NCI-H2081 (cell line): ENCODE data around the gene KCNA10.

Experiments used
- DNase-seq, 2 experiments: peaks; one replicate each; lab custom pipeline; 2025; lab: John Stamatoyannopoulos, UW

Gene KCNA10

DNA sequence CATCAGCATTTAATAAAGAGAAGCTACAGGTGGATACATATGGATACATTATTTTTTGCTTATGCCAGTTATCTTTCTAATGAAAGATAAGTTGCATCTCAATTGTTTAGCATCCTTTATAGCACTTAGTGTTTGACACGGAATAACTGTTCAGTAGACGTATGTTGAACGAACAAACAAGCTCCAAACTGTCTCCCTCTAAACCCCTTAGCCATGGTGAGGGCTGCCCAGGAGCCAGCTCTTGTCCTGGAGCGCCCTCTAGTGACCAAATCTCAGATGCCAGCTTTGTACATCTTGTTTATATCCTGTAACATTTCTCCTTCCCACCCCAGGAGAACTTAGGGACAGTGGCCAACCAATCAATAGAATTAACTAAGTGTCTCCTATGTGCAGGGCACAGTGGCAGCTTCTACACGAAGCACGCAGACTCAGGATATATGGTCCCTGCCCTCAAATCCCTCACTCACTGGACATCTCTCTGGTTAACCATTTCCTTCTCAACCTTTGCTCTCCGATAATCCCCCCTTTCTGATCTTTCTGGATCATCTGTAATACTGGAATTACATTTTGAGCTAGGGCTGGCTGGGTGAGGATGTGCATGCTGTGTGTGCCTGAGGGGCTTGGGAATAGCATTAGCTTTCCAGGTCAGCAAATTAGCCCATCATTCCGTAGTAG is 22.9 kb downstream of the KCNA10 start:
- peak; percentile 59 to 73 for DNase-seq

DNA sequence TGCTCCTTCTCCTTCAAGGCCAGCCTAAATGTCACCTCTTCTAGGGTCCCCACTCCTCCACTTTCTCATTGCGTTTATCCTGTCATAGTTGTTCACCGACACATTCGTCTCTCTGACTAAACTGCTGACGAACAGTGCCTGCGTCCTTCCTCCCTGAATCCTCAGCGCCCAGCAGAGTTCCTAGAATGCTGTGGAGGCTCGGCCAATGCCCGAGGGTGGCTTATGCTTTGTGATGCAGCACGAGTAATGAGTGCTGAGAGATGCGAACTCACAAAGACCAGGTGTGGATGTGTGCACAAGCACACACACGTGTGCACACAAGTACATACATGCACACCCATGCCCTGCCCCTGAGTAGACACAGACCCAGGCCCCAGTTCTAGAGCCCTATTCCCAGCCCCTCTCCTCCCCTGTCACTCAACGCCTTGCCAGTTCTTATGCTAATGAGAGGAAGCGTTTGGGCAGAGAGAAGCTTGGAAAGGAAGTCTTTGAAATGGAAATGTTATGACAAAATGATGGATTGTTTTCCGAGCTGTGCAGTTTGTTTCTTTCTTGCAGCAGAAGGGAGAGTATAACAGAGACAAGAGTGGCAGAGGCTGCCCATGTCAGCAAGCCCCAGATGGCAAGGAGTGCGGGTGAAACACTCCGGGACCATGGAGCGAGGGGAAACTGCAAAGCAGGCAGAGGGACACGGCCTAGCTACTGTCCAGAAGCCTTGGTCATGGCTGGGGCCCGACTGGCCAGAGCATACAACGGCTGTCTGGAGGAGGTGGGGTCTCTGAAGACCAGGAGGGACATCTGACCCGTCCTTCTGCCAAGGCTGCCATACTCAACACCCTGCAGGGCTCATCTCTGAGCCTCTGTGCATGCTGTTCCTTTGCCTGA is 24.2 kb downstream of the KCNA10 start:
- DNase-seq = no peak

DNA sequence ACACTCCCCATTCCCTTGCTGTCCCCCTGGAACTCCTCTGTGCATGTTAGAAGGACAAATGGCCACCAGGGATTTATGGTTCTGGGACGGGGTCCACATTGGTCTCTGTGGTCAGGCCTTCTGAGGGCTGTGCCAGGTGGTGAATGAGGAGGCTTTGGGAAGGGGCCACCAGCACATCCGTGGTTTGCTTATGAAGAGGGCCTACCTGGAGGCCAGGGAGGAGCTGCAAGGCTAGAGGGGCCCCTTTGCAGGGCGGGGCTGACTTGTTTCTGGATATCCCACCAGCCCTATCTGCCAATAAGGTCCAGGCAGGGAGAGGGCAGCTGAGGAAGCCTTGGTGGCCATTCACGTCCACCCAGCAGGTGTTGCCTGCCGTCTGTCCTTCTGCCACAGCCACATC is 24.9 kb downstream of the KCNA10 start:
- DNase-seq = no peak

DNA sequence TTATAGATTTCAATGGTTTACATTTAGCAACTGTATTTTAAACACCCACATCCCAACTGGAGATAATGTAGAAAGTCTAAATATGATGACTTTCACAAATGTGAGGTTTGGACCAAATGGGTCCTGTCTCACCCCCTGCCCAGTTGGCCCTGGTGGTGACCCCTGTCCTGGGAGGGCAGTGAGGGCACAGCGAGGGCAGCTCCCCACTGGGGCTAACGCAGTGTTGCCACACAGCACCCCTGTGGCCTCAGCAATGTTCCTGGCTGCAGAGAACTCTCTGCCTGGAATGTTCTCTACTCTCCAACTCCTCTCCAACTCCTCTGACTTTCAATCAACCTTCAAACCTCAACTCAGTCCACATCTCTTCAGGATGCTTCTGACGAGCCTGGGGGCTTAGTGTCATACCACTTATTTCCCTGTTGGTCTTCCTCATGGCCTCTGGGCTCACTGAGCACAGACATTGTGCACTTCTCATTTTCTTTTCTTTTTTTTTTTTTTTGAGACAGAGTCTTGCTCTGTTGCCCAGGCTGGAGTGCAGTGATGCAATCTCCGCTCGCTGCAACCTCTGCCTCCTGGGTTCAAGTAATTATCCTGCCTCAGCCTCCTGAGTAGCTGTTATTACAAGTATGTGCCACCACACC is 25.8 kb downstream of the KCNA10 start:
- DNase-seq = no peak

DNA sequence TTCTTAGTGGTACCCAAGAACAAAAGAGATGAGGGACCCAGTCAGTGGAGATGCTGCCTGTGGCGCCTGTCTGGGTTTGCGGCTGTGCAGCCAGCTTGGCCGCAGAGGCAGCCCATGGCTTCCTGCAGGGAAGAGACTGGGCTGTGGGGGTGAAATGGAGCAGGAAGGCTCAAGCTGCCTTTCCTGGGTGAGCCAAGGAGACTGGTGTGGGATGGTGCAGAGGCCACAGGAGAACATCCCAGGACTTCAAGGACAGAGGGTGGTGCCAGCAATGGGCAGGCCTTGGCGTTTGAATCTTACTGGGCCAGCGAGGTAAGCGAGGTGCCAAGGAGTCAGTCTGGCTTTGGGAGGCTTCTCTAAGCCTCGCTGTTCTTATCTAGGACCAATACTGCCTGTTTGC is 26.4 kb downstream of the KCNA10 start:
- DNase-seq = no peak

DNA sequence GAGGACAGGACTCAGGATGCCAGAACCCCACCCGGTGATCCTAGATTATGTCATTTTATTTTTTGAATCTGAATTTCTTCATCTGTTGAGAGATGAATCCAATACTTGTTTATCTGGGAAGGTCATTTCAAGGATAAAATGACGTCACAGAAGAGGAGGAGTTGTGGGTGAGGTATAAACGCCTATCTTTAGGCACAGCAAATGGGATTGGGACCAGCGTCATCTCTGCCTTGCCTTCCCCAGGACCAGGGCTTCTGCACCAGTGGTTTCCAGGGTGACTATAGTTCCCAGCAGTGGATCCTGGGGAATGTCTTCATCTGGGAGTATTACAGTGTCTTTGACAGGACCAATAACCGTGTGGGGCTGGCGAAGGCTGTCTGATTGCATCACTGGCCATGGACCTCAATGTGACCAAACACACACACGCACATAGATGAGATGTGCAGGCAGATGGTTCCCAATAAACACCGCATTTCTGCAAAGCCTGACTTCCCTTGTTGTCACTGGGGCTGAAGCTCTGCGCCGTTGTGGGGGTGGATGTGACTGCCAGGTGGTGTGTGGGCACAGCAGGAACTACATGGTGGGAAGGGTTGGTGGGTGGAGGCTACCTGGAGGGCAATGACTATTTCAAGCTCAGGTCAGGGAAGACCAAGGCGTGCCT is 28.1 kb downstream of the KCNA10 start:
- no peak for DNase-seq

DNA sequence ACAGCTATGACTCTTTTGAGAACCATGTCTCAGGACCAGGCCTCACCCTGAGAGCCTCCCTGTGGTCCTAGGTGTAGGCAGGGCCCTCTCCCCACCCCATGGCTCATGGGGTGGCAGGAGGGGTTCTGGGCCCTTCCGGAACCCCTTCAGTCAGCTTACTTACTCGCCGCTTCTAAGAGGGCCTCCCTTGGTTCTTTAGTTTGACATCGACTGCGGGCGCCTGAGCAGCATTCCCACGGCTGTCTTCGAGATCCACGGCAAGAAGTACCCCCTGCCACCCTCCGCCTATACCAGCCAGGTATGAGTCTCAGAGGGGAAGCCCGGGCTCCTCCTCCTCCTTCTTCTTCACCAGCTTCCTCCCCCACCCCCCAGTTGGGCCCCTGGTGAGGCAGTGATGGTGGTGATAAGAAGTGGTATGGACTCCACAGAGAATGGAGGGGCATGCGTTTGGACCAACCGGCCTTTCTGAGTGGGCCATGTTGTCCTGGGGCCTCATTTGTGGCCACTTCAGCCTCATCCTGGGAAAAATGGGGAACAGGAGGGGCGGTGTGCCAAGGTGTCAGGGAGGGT is 28.9 kb downstream of the KCNA10 start:
- no peak for DNase-seq

DNA sequence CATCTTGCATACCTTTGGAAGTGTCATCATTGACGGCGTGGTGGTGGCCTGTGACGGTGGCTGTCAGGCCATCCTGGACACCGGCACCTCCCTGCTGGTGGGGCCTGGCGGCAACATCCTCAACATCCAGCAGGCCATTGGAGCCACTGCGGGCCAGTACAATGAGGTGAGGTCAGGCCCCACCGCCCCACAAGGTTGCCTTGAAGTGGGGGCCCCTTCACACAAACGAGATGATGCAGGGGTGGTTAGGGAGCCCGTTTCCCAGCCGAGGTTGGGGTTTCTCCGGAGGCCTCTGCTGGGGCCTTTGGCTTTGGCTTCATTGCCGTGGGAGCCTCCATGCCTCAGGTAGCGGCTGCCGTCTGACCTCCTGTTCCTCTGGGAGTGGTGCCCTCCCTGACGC is 29.6 kb downstream of the KCNA10 start:
- no peak for DNase-seq

DNA sequence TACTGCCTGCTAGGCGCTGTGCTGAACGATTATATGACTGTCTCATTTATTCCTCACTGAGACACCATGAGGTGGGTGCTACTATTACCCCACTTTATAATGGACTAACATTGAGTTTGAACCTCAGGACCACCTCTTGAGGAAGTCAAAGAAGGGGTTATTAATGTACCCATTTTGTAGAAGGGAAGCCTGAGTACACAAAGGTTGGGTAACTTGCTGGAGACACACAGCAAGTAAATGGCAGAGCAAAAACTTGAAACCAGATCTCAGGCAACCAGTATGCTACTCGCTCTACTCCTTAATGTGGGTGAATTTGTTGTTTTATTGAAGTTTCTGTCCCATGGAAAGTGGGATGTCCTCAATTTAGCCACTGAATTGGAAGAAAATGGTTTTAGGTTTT is 30.1 kb downstream of the KCNA10 start:
- DNase-seq = no peak

DNA sequence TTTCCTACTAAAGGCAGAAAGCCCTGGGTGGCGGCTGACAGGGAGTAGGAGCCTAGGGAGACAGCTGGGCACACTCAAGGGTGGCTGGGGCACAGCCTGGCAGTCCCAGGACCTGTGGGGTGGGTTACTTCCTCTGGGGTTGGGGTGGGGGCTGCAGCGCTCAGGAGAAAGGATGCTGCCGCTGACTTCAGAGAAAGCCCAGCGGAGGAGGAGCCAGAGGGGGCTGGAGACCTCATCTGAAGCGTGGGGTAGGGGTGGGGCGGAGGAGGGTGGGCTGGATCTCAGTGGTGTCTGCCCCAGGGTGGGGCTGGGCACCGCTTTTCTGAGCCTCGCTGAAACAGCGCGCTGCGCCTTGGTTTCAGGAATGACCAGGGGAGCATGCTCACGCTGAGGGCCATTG is 30.8 kb downstream of the KCNA10 start:
- DNase-seq = no peak

DNA sequence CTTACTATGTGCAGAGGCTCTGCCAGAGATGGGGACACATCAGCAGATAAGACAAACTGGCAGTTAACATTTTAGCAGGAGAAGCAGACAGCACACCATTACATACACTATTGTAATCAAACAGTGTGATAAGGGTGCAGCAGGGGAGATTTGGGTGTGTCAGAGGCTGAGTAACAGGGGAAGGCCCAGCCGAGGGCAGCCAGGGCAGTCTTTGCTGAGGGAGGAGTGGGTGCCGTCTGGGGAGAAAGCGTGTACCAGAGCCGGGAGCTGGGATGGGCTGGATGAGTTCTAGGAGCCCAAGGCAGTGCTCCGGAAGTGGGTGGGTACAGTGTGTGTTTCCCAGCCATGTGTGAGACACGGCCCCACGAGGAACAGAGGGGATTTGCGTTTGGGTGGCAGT is 31.2 kb downstream of the KCNA10 start:
- no peak for DNase-seq

DNA sequence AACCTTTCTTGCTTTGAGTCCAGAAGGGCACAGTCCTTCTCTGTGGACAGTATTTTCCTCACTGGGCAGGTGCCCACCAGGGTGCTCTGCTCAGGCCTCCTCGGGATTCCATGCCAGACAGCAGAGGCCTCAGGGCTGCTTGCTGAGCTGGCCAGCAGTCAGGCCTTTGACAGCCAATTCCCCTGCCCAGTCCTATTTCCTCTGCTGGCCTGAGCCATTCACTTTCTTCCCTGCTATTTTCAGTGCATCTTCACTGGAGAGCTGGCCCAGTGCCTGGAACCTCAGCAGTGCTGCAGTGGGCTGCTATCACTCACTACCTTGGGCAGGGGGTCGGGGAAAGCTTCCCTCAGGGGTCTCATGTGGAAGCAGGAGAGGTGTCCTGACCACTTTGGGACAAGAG is 33.2 kb downstream of the KCNA10 start:
- DNase-seq = no peak

DNA sequence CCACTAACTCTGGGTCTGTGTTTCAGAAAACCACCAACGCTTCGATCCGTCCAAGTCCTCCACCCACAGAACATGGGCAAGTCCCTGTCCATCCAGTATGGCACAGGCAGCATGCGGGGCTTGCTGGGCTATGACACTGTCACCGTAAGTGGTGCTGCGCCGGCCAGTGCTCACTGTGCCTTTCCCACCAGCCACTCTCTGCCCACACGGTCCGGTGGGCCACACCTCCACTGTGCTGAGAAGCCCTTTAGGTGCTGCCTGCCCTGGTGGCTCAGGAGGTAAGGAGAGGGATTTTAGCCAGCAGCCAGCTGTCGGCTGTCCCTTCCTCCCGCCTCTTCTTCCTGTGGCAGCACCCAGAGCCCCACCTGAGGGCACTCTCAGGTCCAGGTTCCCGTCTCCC is 34.2 kb downstream of the KCNA10 start:
- no peak for DNase-seq

DNA sequence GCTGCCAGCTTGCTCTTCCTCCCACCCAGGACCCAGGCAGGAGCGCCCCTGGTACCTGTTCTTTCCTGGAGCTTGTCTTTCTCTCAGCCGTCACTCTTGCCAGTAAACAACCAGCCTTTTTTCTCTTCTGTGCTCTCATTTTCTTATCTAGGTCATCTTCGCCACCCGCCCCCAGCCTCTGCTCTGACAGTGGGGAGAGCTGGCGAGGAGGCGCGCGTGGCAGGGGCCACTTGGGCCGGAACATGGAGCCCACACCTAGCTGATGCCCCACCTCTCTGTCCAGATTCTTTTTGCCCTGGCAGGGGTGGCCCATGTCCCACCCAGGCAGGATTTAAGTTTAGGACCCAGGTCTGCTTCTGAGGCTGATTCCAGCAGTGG is 35.7 kb downstream of the KCNA10 start:
- DNase-seq = no peak

DNA sequence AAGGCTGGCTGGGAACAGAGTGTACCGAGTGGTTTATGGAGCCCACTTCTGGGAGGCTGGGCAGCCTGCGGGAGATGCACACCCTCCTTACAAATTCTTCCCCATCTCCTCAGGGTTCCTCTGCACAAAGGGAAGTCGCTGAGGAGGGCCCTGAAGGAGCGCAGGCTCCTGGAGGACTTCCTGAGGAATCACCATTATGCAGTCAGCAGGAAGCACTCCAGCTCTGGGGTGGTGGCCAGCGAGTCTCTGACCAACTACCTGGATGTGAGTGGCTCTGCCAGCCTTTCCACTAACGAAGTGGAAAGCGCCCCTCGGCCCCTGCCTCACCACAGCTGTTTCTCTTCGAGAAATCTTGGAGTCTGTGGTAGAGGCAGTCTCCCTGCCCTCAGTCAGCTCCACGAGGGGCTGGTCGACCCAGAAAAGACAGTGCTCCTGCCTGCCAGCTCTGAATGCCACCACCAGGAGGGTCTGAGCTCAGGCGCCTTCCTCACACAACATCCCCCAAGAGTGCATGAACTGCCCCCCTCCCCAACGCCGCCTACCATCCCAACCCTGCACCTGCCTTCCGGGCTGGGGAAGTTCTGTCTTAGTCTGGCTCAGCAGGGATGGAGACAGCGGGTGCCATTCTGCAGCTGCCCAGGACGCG is 36.2 kb downstream of the KCNA10 start:
- DNase-seq = peak in 1 of 2 experiments; percentile 39

DNA sequence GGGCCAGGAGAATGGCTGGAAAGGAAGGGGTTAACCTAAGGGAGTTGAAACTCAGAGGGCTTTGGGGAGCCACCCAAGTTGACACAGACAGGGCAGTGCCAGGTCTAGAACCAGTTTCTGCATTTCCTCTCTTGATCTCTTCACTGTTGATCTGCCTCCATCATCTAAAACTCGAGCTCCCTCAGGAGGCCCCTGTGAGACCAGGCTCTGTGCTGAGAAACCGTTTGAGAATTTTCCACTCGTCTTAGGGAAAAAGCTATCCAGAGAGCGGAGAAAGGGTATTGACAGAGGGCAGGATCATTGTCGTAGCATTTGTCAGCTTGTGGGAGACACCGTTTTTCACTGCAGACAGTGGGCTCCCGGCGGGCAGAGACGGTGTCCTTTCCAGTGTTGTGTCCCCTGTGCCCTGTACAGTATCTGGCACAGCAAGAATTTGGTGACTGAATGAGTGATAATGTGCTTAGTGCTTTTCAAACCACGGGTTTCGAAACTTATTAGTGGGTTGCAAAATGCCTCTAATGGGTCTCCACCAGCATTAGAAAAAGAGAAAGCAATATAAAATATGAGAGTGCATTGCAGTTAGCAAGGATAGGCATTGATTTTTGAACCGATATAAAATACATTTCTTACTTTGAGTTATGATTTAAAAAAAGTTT is 36.9 kb downstream of the KCNA10 start:
- DNase-seq = no peak

DNA sequence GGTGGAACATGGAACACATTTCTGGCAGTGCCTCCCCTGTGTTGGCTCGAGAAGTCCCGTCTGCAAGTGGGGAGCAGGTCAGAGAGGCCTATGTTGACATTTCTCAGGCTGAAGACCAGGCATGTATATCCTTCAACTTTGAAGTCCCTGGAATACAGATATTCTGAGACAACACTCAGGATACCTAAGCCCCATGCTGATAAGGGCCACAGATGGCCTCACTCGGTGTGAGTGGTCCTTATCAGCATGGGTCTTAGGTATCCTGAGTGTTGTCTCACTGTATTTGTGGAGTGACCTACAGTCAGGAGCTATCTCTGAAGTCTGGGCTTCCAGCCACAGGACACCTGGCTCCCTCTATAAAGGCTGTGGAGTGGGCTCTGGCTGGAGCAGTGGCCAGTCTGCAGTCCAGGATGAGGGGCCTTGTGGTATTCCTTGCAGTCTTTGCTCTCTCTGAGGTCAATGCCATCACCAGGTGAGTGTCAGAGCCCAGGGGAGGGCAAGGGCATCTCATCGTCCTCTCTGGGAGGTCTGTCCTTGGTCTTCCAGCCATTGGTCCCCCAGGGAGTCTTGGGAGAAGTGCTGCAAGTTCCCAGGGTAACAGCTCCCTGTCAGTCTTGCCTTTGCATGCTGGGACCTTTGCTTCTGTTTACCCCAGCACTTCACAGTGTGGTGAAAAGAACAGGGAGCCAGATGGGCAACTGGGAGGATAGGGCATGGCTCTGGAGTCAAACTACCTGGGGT is 38.4 kb downstream of the KCNA10 start:
- no peak for DNase-seq

DNA sequence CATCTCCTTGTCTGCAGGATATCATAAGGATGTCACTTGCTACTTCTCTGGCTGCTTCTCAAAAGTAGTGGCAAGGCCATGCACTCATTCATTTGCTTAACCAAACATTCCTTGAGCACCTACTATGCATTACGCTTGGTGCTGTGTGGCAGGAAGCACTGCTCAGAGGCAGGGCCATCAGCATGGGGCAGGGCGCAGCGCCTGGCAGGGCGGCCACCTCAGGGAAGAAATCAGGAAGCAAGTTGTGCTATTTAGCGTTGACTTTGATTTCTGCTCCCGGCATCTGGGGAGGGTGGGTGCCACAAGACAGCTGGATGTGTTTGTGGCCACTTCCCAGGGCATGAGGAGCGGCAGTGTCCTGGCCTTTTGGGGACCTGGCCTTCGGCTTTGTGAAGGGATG is 40.1 kb downstream of the KCNA10 start:
- DNase-seq = no peak

DNA sequence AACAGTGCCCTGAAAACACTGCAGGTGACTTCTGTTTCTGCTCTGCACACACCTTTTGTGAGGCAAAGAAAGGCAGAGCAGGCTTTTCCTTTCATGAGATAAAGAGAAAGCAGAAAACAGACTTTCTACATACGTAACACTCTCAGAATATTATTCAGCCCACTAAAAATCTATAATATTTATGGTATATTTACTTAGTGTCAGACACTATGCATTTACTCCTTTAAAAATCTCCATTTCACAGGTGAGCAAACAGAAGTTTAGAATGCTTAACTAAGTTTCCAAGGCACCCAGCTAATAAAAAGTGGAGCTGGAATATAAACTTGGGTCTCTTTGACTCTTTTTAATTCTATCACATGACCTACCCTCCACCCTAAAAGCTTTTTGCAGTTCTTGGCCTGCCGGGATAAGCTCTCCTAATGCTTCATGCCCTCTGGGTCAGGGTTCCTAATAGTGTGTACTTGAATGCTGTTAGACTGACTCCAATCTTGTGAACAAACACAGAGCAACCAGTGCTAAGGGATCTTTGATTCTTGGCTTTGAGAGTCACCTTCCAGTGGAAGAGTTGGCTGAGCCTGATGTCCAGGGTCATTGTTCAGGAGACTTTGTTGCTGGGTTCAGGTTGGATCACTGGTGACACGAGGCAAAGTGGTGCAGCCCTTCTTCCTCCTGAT is 40.9 kb downstream of the KCNA10 start:
- DNase-seq = no peak

DNA sequence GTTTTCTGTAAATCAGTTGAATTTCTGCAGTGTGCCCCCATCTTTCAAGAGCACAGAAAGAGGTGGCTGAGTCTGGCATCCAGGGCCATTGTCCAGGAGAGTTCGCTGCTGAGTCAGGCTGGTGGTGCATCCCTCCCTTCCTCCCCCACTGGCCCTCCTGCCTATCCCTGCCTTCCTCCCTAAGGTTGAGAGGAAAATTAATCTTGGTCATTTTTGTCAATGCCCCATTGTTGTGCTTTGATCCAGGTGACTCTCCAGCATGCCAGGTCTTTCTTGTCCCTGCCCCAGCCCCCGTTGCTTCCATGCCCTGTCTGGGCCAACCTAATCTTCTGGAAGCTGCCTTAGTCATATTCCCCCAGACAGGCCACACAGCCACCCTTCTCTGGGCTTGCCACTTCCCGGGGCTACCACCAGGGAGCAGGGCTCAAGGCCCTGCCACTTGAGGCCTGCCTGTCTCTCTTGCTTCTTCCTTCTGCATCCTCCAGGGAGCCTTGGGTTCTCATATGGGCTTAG is 41.5 kb downstream of the KCNA10 start:
- DNase-seq = no peak
